ENCODE measurements around the gene TRPM3.

TRPM3 gene

DNA sequence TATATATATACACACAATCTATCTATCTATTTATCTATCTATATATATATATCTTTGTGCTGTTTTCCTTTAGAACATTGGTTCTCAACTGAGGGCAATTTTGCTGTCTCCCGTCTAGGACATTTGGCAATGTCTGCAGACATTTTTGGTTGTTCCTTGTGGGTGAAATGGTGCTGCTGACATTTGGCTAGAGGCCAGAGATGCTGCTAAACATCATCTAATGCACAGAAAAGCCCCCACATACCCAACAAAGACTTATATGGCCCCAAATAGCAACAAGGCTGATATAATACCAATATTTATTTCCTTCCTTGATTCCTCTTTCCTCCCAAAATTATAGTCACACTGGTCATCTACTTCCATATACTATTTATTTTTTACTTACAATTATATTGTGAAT is 197.5 kb downstream of the TRPM3 start:
- no peak for DNase-seq (ENCODE audit: low read depth)
- H3K4me3 ChIP-seq (ENCODE audit: low read depth, low read length), result no peak overlapping the region

DNA sequence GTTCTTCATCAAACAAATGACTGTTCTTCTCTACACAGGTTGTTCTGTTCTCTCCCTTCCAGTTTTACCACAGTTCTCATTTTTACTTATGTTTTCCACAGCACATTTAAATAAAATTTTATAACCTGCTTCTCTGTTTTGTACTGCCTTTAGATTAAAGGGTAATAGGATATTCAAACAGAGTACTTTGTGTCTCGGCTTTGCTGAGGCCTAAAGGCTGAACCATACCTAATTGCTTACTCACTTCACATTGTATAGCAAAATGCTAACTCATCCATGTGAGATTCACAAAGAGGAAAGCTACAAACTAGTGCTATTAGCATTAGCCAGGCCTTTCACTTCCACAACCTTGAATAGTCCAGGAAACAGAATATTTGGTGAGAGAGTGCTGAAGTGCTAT is 200.3 kb downstream of the TRPM3 start:
- peak; percentile 53 for DNase-seq (ENCODE audit: low read depth)
- H3K4me3 ChIP-seq (ENCODE audit: low read depth, low read length), result no peak overlapping the region

- no peak for DNase-seq (ENCODE audit: low read depth)
- no peak overlapping the region for H3K4me3 ChIP-seq (ENCODE audit: low read depth, low read length)
These were observed 204.1 kb downstream of the TRPM3 start for GRCh38 chr9:70917277-70917676.

- no peak overlapping the region for H3K4me3 ChIP-seq (ENCODE audit: low read depth, low read length)
These were observed 209.6 kb downstream of the TRPM3 start for GRCh38 chr9:70911791-70912190.

GRCh38 chr9:70910598-70910997 is 210.8 kb downstream of the TRPM3 start:
- no peak overlapping the region for H3K4me3 ChIP-seq (ENCODE audit: low read depth, low read length)
- DNase-seq (ENCODE audit: low read depth), result no peak

More at GRCh38 chr9:70911791-70912190, 209.6 kb downstream of the TRPM3 start:
- no peak for DNase-seq (ENCODE audit: low read depth)

DNA sequence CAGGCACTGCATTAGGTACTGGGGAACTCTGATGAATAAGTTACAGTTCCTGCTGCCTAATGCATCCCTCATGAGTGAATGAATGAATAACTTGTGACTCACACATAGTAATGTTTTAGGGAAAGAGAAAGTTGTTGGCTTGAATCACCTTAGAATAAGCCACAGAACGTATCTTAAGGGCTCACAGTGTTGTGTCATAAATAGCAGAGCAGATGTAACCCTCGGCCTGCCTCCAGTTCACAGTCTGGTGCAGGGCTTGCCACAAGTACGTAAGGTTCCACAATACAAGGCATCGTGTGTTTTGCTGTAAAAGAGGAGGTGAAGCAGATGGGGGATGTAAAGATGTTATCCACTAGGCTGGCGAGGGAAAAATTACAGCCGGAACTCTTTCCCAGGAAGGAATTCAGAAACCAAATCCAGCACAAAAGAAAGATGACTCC is 218.7 kb downstream of the TRPM3 start:
- DNase-seq (ENCODE audit: low read depth), result peak; percentile 99
- H3K4me3 ChIP-seq (ENCODE audit: low read depth, low read length), result no peak overlapping the region

- no peak for DNase-seq (ENCODE audit: low read depth)
- H3K4me3 ChIP-seq (ENCODE audit: low read depth, low read length), result no peak overlapping the region
These were observed 219.2 kb downstream of the TRPM3 start for GRCh38 chr9:70902171-70902570.

DNA sequence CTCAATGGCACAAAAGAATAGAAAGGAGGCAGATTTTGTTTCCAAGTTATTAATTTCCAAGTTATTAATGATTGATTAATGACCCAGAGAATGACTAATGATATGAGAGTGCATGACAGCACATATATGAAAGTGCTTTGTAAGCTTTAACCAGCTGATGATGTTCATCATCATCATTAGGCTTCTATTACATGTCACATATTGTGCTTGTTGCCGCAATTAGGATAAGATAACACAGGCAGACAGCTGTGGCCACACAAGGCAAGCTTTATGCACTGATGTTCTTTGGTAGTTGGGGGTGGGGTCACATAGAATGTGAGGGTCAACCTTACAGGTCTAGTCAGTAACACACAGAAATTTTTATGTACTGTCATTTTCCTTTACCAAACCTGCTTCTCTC is 219.7 kb downstream of the TRPM3 start:
- no peak overlapping the region for H3K4me3 ChIP-seq (ENCODE audit: low read depth, low read length)
- no peak for DNase-seq (ENCODE audit: low read depth)

DNA sequence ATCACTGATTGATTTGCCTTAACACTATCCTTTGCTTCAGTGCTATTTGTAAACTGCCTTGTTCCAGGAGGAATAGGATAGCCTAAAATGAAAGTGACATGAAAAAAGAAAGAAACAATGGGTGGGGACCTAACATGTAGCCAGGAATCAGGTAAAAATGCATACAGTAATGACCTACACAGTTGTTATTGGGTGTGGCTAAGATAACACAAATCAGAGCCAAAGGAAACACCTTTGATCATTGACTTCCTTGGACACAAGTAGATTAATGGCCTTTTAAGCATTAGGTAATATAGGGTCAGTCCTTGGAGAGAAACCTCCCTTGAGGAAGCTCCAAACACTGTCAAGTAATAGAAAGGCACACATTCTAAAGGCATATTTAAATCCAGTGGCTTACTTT is 220.4 kb downstream of the TRPM3 start:
- no peak for DNase-seq (ENCODE audit: low read depth)

DNA sequence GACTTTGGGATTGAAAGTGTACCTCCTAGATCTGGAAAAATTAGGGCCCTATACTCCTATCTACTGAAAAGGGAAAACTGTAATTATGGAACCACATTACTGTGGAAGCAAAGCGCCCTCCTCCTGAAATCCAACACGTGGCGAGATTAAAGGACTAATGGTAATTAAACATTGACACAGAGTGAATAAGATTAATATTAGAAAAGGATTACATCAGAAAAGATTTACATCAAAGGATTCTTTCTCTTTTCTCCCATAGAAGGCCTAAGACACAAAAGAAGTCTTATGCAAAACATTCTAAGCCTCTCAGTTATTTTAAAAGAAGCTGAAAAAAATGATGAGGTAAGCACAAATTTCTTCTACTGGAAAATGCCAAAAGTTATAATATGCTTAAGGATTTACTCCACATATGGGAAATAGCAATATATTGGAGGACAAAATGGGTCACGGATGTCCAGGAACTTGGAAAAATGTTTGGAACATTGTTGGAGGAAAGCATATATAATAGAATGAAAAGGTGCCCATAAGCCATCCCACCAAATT is 227.8 kb downstream of the TRPM3 start:
- H3K4me3 ChIP-seq (ENCODE audit: low read depth, low read length), result no peak overlapping the region
- no peak for DNase-seq (ENCODE audit: low read depth)

More for the DNA sequence above, 220.4 kb downstream of the TRPM3 start:
- H3K4me3 ChIP-seq (ENCODE audit: low read depth, low read length), result no peak overlapping the region

GRCh38 chr9:70888471-70888870 is 232.9 kb downstream of the TRPM3 start:
- no peak for DNase-seq (ENCODE audit: low read depth)
- H3K4me3 ChIP-seq (ENCODE audit: low read depth, low read length), result no peak overlapping the region

- H3K4me3 ChIP-seq (ENCODE audit: low read depth, low read length), result no peak overlapping the region
- DNase-seq (ENCODE audit: low read depth), result no peak
These were observed 233.6 kb downstream of the TRPM3 start for GRCh38 chr9:70887826-70888225.

- no peak for DNase-seq (ENCODE audit: low read depth)
- H3K4me3 ChIP-seq (ENCODE audit: low read depth, low read length), result no peak overlapping the region
These were observed 237.2 kb downstream of the TRPM3 start for GRCh38 chr9:70883963-70884793.

DNA sequence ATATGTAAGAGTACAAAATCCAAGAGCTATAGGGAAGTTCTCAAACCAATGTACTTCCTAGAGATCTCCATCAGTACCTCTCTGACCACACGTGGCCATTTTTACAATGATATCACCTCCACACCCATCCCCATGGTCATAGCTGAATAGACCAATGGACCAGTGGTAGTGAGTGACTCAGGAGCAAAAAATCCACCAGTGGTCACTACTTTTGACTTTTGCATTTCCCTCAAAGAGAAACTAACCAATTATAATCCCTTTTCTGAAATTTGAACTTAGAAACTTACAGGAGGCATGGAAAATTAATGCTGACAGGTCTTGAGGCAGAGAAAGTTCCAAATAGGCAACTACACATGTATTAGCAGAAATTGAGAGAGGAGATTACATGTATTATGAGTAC is 238.4 kb downstream of the TRPM3 start:
- no peak for DNase-seq (ENCODE audit: low read depth)
- no peak overlapping the region for H3K4me3 ChIP-seq (ENCODE audit: low read depth, low read length)

DNA sequence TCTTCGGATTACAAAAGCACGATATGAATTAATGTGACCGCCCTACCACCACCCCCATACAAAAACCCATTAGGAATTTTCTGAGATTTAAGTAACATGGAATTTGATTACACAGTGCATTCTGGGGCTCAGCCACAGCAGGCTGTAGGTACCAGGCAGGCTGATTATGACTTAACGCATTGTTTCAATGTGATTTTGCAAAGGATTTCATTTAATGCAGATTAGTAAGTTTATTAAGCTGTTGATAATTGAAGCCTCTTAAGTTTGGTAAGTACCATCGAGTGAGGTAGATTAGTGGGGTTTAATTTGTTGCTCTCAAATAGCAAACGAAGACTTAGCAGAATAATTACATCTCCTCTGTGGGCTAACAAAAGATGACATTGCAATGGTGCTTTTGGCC is 240.1 kb downstream of the TRPM3 start:
- no peak for DNase-seq (ENCODE audit: low read depth)
- no peak overlapping the region for H3K4me3 ChIP-seq (ENCODE audit: low read depth, low read length)

DNA sequence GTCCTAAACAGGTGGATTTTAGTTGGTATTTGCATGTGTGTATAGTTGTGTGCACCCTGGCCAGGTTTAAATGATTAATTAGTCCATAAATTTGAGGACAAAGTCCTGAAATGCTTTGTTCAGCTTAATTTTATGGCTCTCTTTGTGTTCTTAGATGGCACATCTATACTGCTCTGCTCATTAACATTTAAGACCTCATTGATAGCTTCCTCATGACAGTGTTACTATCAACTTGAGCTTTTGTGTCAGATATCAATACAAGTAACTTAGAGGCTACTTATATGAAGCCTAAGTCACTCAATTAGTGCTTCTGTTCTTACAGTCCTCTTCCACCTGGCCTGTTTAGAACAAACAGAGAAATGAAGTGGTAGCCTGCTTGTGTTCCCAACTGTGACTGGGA is 240.9 kb downstream of the TRPM3 start:
- DNase-seq (ENCODE audit: low read depth), result no peak
- no peak overlapping the region for H3K4me3 ChIP-seq (ENCODE audit: low read depth, low read length)

DNA sequence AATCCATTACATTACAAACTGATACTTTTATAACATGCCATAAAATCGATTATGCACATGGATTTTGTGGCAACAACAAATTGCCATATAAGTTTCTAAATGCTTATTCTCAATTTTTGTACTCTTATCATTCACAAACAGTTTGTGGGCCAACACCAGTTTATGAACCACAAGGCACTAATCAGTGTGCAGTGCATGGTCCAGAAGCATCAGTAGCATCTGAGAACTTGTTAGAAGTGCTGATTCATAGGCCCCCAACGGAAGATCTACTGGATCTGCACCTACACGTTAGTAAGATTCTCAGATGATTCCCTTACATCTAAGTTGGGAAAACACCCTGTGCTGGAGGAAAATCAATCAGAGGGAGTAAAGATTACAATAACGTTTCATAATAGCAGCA is 242.8 kb downstream of the TRPM3 start:
- H3K4me3 ChIP-seq (ENCODE audit: low read depth, low read length), result no peak overlapping the region
- no peak for DNase-seq (ENCODE audit: low read depth)

- no peak for DNase-seq (ENCODE audit: low read depth)
- H3K4me3 ChIP-seq (ENCODE audit: low read depth, low read length), result no peak overlapping the region
These were observed 247.0 kb downstream of the TRPM3 start for GRCh38 chr9:70874451-70874850.

- no peak overlapping the region for H3K4me3 ChIP-seq (ENCODE audit: low read depth, low read length)
- DNase-seq (ENCODE audit: low read depth), result peak; percentile 44
These were observed 247.9 kb downstream of the TRPM3 start for GRCh38 chr9:70873506-70873905.

- no peak for DNase-seq (ENCODE audit: low read depth)
These were observed 252.5 kb downstream of the TRPM3 start for GRCh38 chr9:70868661-70869652.

More at GRCh38 chr9:70868661-70869652, 252.5 kb downstream of the TRPM3 start:
- H3K4me3 ChIP-seq (ENCODE audit: low read depth, low read length), result peak overlapping the region; percentile 13
